H1 (cell line): ENCODE data around the gene ANKRD31. TPM values are rescaled to one million over a fixed set of nuclear protein-coding genes. Genes with fewer than 3 reads are reported as not detected.

ENCODE experiments used
- CTCF ChIA-PET: fragments of 300-600 bp; sonication (Branson Sonifier 250); formaldehyde crosslinking; loops from one replicate; lab custom pipeline; 2021; ENCODE audit not compliant: partially characterized antibody; lab: Charles Lee
- POLR2A ChIA-PET: fragments of 300-600 bp; sonication (Branson Sonifier 250); formaldehyde crosslinking; loops from one replicate; lab custom pipeline; 2021; ENCODE audit warnings: inconsistent platforms; ENCODE audit not compliant: partially characterized antibody; lab: Charles Lee
- DNase-seq, 2 experiments: peaks; one replicate each; pipeline versions ENCODE4 v3.0.0 to v3.0.0-alpha.2; 2010 to 2022; ENCODE audit warnings: low spot score in 2 of 2, low read depth in 1 of 2, mixed read lengths in 1 of 2
- FAIRE-seq: peaks from 2 replicates; lab custom pipeline; 2011; peaks lifted over from hg19 to GRCh38; lab: Jason Lieb, UNC
- H2AFZ ChIP-seq: 2 replicates; pipeline ENCODE4 v1.8.1; 2012; ENCODE audit warnings: low read length, inconsistent platforms
- H2AK5ac ChIP-seq: 2 replicates; pipeline ENCODE4 v1.6.1; 2013; ENCODE audit warnings: low read depth, low read length
- H2BK120ac ChIP-seq: replicated peaks from 2 replicates; pipeline ENCODE3; 2013; ENCODE audit warnings: low read depth, low read length, inconsistent platforms
- H2BK12ac ChIP-seq: 2 replicates; pipeline ENCODE4 v1.6.1; 2013; ENCODE audit warnings: low read depth, low read length
- H2BK15ac ChIP-seq: 2 replicates; pipeline ENCODE4 v1.6.1; 2013; ENCODE audit warnings: low read length
- H2BK20ac ChIP-seq: 2 replicates; pipeline ENCODE4 v1.6.1; 2013; ENCODE audit warnings: low read length
- H2BK5ac ChIP-seq: 2 replicates; pipeline ENCODE4 v1.6.1; 2013; ENCODE audit warnings: low read depth, low read length
- H3K14ac ChIP-seq: 2 replicates; pipeline ENCODE4 v1.6.1; 2013; ENCODE audit warnings: inconsistent platforms; ENCODE audit not compliant: insufficient read length
- H3K18ac ChIP-seq: 2 replicates; pipeline ENCODE4 v1.6.1; 2013; ENCODE audit warnings: low read length; ENCODE audit errors: extremely low read depth
- H3K23ac ChIP-seq: 2 replicates; pipeline ENCODE4 v1.6.1; 2013; ENCODE audit warnings: inconsistent platforms; ENCODE audit not compliant: insufficient read length
- H3K23me2 ChIP-seq: 2 replicates; pipeline ENCODE4 v1.6.1; 2013; ENCODE audit warnings: low read depth, low read length
- H3K27ac ChIP-seq: 2 replicates; pipeline ENCODE4 v1.6.1; 2011; ENCODE audit warnings: low read depth, low read length, inconsistent platforms
- H3K27me3 ChIP-seq, 4 experiments: replicated peaks in 1 of 4; 1 replicate in 1 of 4; 2 replicates in 3 of 4; pipeline versions ENCODE4 v1.6.1 to v1.8.1; 2011 to 2013; ENCODE audit warnings: low read length in 3 of 4, mild to moderate bottlenecking in 3 of 4, inconsistent platforms in 2 of 4, mixed read lengths in 2 of 4, moderate library complexity in 1 of 4; ENCODE audit not compliant: control insufficient read depth in 3 of 4, insufficient read depth in 3 of 4; ENCODE audit errors: extremely low read depth in 1 of 4
- H3K36me3 ChIP-seq, 4 experiments: 2 replicates each; pipeline versions ENCODE4 v1.6.1 to v1.8.1; 2011 to 2013; ENCODE audit warnings: mild to moderate bottlenecking in 4 of 4, low read length in 3 of 4, moderate library complexity in 2 of 4, control low read depth in 1 of 4, inconsistent platforms in 1 of 4; ENCODE audit not compliant: insufficient read depth in 4 of 4, control insufficient read depth in 2 of 4
- H3K4ac ChIP-seq: replicated peaks from 2 replicates; pipeline ENCODE3; 2013; ENCODE audit warnings: low read length, low read depth, mixed read lengths, inconsistent platforms; ENCODE audit not compliant: insufficient read length
- H3K4me1 ChIP-seq, 4 experiments: replicated peaks in 1 of 4; 1 replicate in 1 of 4; 2 replicates in 3 of 4; pipeline versions ENCODE4 v1.6.1 to v1.8.1; 2011 to 2013; ENCODE audit warnings: low read length in 3 of 4, inconsistent platforms in 2 of 4, mixed read lengths in 1 of 4; ENCODE audit not compliant: insufficient read depth in 4 of 4, control insufficient read depth in 3 of 4
- H3K4me2 ChIP-seq, 2 experiments: 2 replicates each; pipeline versions ENCODE4 v1.6.1 to v1.8.1; 2011 to 2013; ENCODE audit warnings: low read depth in 2 of 2, low read length in 2 of 2, control low read depth in 1 of 2, inconsistent platforms in 1 of 2, mild to moderate bottlenecking in 1 of 2; ENCODE audit not compliant: insufficient read depth in 1 of 2
- H3K4me3 ChIP-seq, 4 experiments: fragments of 200-600, 300-600 bp in 1 of 4; sonication (generic), shearing (Covaris generic), sonication (Bioruptor Twin) in 1 of 4; 2 replicates each; pipeline versions ENCODE4 v1.5.1 to v1.8.1; 2011 to 2016; ENCODE audit warnings: low read length in 4 of 4, low read depth in 3 of 4, control low read depth in 2 of 4, inconsistent platforms in 2 of 4, mild to moderate bottlenecking in 2 of 4, mixed read lengths in 1 of 4, moderate library complexity in 1 of 4; ENCODE audit not compliant: insufficient read depth in 2 of 4; ENCODE audit errors: extremely low read depth in 1 of 4
- H3K56ac ChIP-seq: replicated peaks from 2 replicates; pipeline ENCODE3; 2013; ENCODE audit warnings: low read depth, mild to moderate bottlenecking, mixed read lengths, low read length, inconsistent platforms; ENCODE audit not compliant: insufficient read length
- H3K79me1 ChIP-seq: 2 replicates; pipeline ENCODE4 v1.6.1; 2013; ENCODE audit warnings: low read depth, low read length, control low read depth
- H3K79me2 ChIP-seq, 2 experiments: 2 replicates each; pipeline versions ENCODE4 v1.6.1 to v1.8.1; 2012 to 2013; ENCODE audit warnings: low read length in 2 of 2, mild to moderate bottlenecking in 2 of 2, inconsistent platforms in 1 of 2; ENCODE audit not compliant: insufficient read depth in 2 of 2, control insufficient read depth in 1 of 2
- H3K9ac ChIP-seq, 4 experiments: replicated peaks in 1 of 4; 1 replicate in 1 of 4; 2 replicates in 3 of 4; pipeline versions ENCODE4 v1.6.1 to v1.8.1; 2011 to 2013; ENCODE audit warnings: low read depth in 3 of 4, low read length in 3 of 4, control low read depth in 2 of 4, mild to moderate bottlenecking in 2 of 4, moderate library complexity in 2 of 4, inconsistent platforms in 1 of 4; ENCODE audit errors: extremely low read depth in 1 of 4
- H3K9me3 ChIP-seq, 2 experiments: 2 replicates each; pipeline versions ENCODE4 v1.6.1 to v1.8.1; 2012 to 2013; ENCODE audit warnings: mild to moderate bottlenecking in 2 of 2, moderate library complexity in 2 of 2, control low read depth in 1 of 2, inconsistent platforms in 1 of 2, low read depth in 1 of 2, low read length in 1 of 2, mixed read lengths in 1 of 2; ENCODE audit not compliant: insufficient read depth in 2 of 2
- H4K20me1 ChIP-seq, 2 experiments: replicated peaks in 1 of 2; 2 replicates each; pipeline versions ENCODE3 to v1.8.1; 2011 to 2013; ENCODE audit warnings: inconsistent platforms in 2 of 2, low read length in 2 of 2, mild to moderate bottlenecking in 1 of 2; ENCODE audit not compliant: insufficient read depth in 2 of 2, control insufficient read depth in 1 of 2
- H4K5ac ChIP-seq: 2 replicates; pipeline ENCODE4 v1.6.1; 2013; ENCODE audit warnings: low read length, low read depth, mixed read lengths, inconsistent platforms; ENCODE audit not compliant: insufficient read length
- H4K8ac ChIP-seq: 2 replicates; pipeline ENCODE4 v1.8.0; 2013; ENCODE audit warnings: mild to moderate bottlenecking, moderate library complexity, low read length, inconsistent platforms; ENCODE audit not compliant: insufficient read depth; ENCODE audit errors: extremely low read depth
- H4K91ac ChIP-seq: replicated peaks from 2 replicates; pipeline ENCODE3; 2013; ENCODE audit warnings: low read length, mixed read lengths, inconsistent platforms; ENCODE audit not compliant: insufficient read length
- ATF2 ChIP-seq: IDR thresholded peaks from 2 replicates; pipeline ENCODE4 v1.6.1; 2012; ENCODE audit warnings: low read length, inconsistent platforms
- BRCA1 ChIP-seq: IDR thresholded peaks from 2 replicates; pipeline ENCODE4 v1.6.1; 2012; ENCODE audit warnings: low read depth, low read length, improper control_type of control experiment
- GTF2F1 ChIP-seq: IDR thresholded peaks from 2 replicates; pipeline ENCODE4 v1.6.1; 2012; ENCODE audit warnings: low read depth, low read length, improper control_type of control experiment, borderline replicate concordance
- KDM4A ChIP-seq: IDR thresholded peaks from one replicate; pipeline ENCODE4 v1.7.1; 2012; ENCODE audit warnings: low read depth, mild to moderate bottlenecking, moderate library complexity, low read length, inconsistent platforms; ENCODE audit not compliant: severe bottlenecking
- MAX ChIP-seq: IDR thresholded peaks from 2 replicates; pipeline ENCODE4 v1.6.1; 2012; ENCODE audit warnings: inconsistent platforms
- NRF1 ChIP-seq: IDR thresholded peaks from 2 replicates; pipeline ENCODE4 v1.6.1; 2011; ENCODE audit warnings: mild to moderate bottlenecking, low read depth, low read length, improper control_type of control experiment
- RBBP5 ChIP-seq: IDR thresholded peaks from 2 replicates; pipeline ENCODE4 v1.7.1; 2012; ENCODE audit warnings: low read depth, mild to moderate bottlenecking, inconsistent platforms, low read length, moderate library complexity, borderline replicate concordance
- SIN3A ChIP-seq, 2 experiments: IDR thresholded peaks in 1 of 2; conservative IDR thresholded peaks in 1 of 2; 2 replicates each; pipeline ENCODE4 v1.6.1; 2011 to 2012; ENCODE audit warnings: low read length in 2 of 2, improper control_type of control experiment in 1 of 2, low read depth in 1 of 2, mild to moderate bottlenecking in 1 of 2
- SIRT6 ChIP-seq: IDR thresholded peaks from one replicate; pipeline ENCODE4 v1.7.1; 2012; ENCODE audit warnings: low read length, inconsistent platforms
- TAF7 ChIP-seq: optimal IDR thresholded peaks from 2 replicates; pipeline ENCODE3; 2011; ENCODE audit warnings: low read depth, mild to moderate bottlenecking, inconsistent platforms, low read length, moderate library complexity, borderline replicate concordance
- USF2 ChIP-seq: IDR thresholded peaks from 2 replicates; pipeline ENCODE4 v1.6.1; 2011; ENCODE audit warnings: low read length, improper control_type of control experiment
- WGBS, 2 experiments: shearing (Covaris generic) in 1 of 2; methylation state at CpG; one replicate each; pipeline versions ENCODE4 v1.1.6 to v1.1.7; 2013 to 2015; ENCODE audit warnings: low lambda C conversion rate in 2 of 2, mixed read lengths in 2 of 2, inconsistent platforms in 1 of 2, low coverage in 1 of 2, missing lambda C conversion rate in 1 of 2; ENCODE audit not compliant: insufficient replicate concordance in 2 of 2, insufficient coverage in 1 of 2, insufficient read length in 1 of 2; ENCODE audit errors: extremely low coverage in 1 of 2, missing lambda C conversion rate in 1 of 2; 5-methylcytosine and 5-hydroxymethylcytosine counted together
- polyA plus RNA-seq, 7 experiments: library from polyadenylated mRNA; depleted of rRNA in 3 of 7; stranded (reverse) in 5 of 7; unstranded in 2 of 7; fragments of >200 nt in 5 of 7; fragments of 200-250 nt in 2 of 7; gene quantifications; 1 replicate in 5 of 7; 2 replicates in 1 of 7; 4 replicates in 1 of 7; pipeline versions ENCODE4 v1.2.1 to v1.2.3, GENCODE V29; 2011 to 2013; ENCODE audit warnings: missing spikeins in 2 of 7, mixed read lengths in 2 of 7
- total RNA-seq: library from RNA; stranded (reverse); fragmentation: NEBNext Ultra II Directional; extraction: Animal tissue kit (Norgen Biotek cat#: 25700); gene quantifications from 2 replicates; pipeline ENCODE4 v1.2.1, GENCODE V29; 2021

Gene ANKRD31
- total and polyA plus RNA-seq, 2 of the 8 experiments (the other 6 are each of a cell fraction or from before 2014, with no cell fraction given): 0.05 to 0.06 TPM

GRCh38 chr5:75148051-75148450 lies 88.6 kb downstream of the ANKRD31 start:
- WGBS, 2 experiments: 81% methylated on average over 2 of the region's 2 CpGs; no CpG with 5 or more reads in 1 of the 2 experiments
- TF ChIP-seq RBBP5: no peak
- TF ChIP-seq MAX: no peak
- no peak for TF ChIP-seq USF2
- TF ChIP-seq GTF2F1: no peak
- TF ChIP-seq NRF1: no peak
- TF ChIP-seq BRCA1: no peak
- no peak for TF ChIP-seq KDM4A
- no peak for TF ChIP-seq TAF7
- TF ChIP-seq ATF2: no peak
- TF ChIP-seq SIN3A (conservative IDR thresholded peaks at IDR 0.05 in 1 of 2, IDR thresholded peaks at IDR 0.05 in 1 of 2; ENCODE audit: low read depth in 1 of 2, low read length in 2 of 2): no peak
- no peak for TF ChIP-seq SIRT6

More at GRCh38 chr5:75148051-75148450, 88.6 kb downstream of the ANKRD31 start:
- no peak overlapping the region for H3K9ac ChIP-seq
- no peak overlapping the region for H3K4me2 ChIP-seq
- no peaks in the 10 kb centered on the region for H3K23me2 ChIP-seq
- no peaks in the 10 kb centered on the region for H4K20me1 ChIP-seq
- H3K14ac ChIP-seq: no peak overlapping the region
- H4K91ac ChIP-seq: no peak overlapping the region
- H2AFZ ChIP-seq: no peak overlapping the region
- peaks cover 0 to 3% (median 0%) of the 10 kb centered on the region in 4 experiments; a peak in 2 of 7 replicates for H3K4me1 ChIP-seq
- H2BK5ac ChIP-seq: no peak overlapping the region
- no peaks in the 10 kb centered on the region for H3K79me2 ChIP-seq
- no peaks in the 10 kb centered on the region for H3K79me1 ChIP-seq
- no peaks in the 10 kb centered on the region for H3K27me3 ChIP-seq
- no peak overlapping the region for H2BK20ac ChIP-seq
- H3K9me3 ChIP-seq: no peaks in the 10 kb centered on the region
- no peak overlapping the region for H4K5ac ChIP-seq
- no peak overlapping the region for H3K23ac ChIP-seq
- ChIA-PET POLR2A (no interaction called here), CTCF (interaction anchor here (0.7 to 3.0 kb wide), 6 partner anchors 9 to 985 kb away, joined by 3 to 9 read pairs (median 4); partner anchors contain the start of gene GCNT4)
- no peak for DNase-seq
- H3K56ac ChIP-seq: no peak overlapping the region
- no peak overlapping the region for H2BK120ac ChIP-seq
- no peaks in the 10 kb centered on the region for H3K36me3 ChIP-seq
- H2BK12ac ChIP-seq: no peak overlapping the region
- H3K18ac ChIP-seq: no peak overlapping the region
- H3K27ac ChIP-seq: no peak overlapping the region
- no peak for FAIRE-seq
- H3K4ac ChIP-seq: no peak overlapping the region
- no peak overlapping the region for H3K4me3 ChIP-seq
- no peak overlapping the region for H2AK5ac ChIP-seq
- H4K8ac ChIP-seq: no peak overlapping the region
- H2BK15ac ChIP-seq: no peak overlapping the region
